ENCODE results near the gene CLOCK.
A peak's percentile ranks its signal among the peaks of the same experiment; 100 is the strongest.

The CLOCK gene

GRCh38 chr4:55398966-55399365 lies 147.7 kb downstream of the CLOCK start:
- DNase-seq (ENCODE audit: low spot score): no peak
- no peak for TF ChIP-seq CTCF (IDR thresholded peaks at IDR 0.05)
- Histone ChIP-seq H3K27ac (peak overlapping the region; percentile 53 to 100), H3K4me3 (peak overlapping the region; percentile 93)

GRCh38 chr4:55398461-55398860 lies 148.2 kb downstream of the CLOCK start:
- Histone ChIP-seq H3K27ac (peak overlapping the region; percentile 99 to 100), H3K4me3 (peak overlapping the region; percentile 93)
- no peak for TF ChIP-seq CTCF (IDR thresholded peaks at IDR 0.05)
- no peak for DNase-seq (ENCODE audit: low spot score)

- DNase-seq (ENCODE audit: low spot score): no peak
- no peak for TF ChIP-seq CTCF (IDR thresholded peaks at IDR 0.05)
- H3K27ac ChIP-seq: peak overlapping the region; percentile 99 to 100
- peak overlapping the region; percentile 93 for H3K4me3 ChIP-seq
Measured at GRCh38 chr4:55397520-55398321, 149.0 kb downstream of the CLOCK start.

- no peak for TF ChIP-seq CTCF (IDR thresholded peaks at IDR 0.05)
Measured at GRCh38 chr4:55397126-55397436, 149.6 kb downstream of the CLOCK start.

GRCh38 chr4:55396308-55397125 lies 150.2 kb downstream of the CLOCK start:
- peak overlapping the region; percentile 99 to 100 for H3K27ac ChIP-seq
- peak; percentile 81 for DNase-seq (ENCODE audit: low spot score)
- TF ChIP-seq CTCF (IDR thresholded peaks at IDR 0.05): no peak
- peak overlapping the region; percentile 93 for H3K4me3 ChIP-seq

More at GRCh38 chr4:55397126-55397436, 149.6 kb downstream of the CLOCK start:
- Histone ChIP-seq H3K27ac (peak overlapping the region; percentile 99 to 100), H3K4me3 (peak overlapping the region; percentile 93)
- peak; percentile 79 for DNase-seq (ENCODE audit: low spot score)

- TF ChIP-seq CTCF (IDR thresholded peaks at IDR 0.05): no peak
- Histone ChIP-seq H3K4me3 (peak within 1 kb of the TSS; percentile 93), H3K27ac (peak within 1 kb of the TSS; percentile 99 to 100)
- peak; percentile 96 for DNase-seq (ENCODE audit: low spot score)
Measured at GRCh38 chr4:55395529-55396307, 151.0 kb downstream of the CLOCK start, which contains the start of gene TMEM165. Gene TMEM165, plus strand, starts transcription at chr4:55395957. Its CDS starts 233 bp downstream, at chr4:55396190.
